T-helper 1 cell (primary cell): ENCODE results near the gene GALNTL6.

Experiments used
- DNase-seq, 5 donors: peaks; one replicate each; pipeline ENCODE4 v3.0.0-alpha.2; 2012 to 2020

Gene GALNTL6

GRCh38 chr4:172009446-172010230, 196.4 kb downstream of the GALNTL6 start:
- DNase-seq, result no peak

- DNase-seq, result no peak
Measured at GRCh38 chr4:172011196-172011595, 198.0 kb downstream of the GALNTL6 start.

- DNase-seq, result no peak
Measured at GRCh38 chr4:172018358-172018757, 205.2 kb downstream of the GALNTL6 start.

GRCh38 chr4:172035562-172035961, 222.4 kb downstream of the GALNTL6 start:
- DNase-seq, result no peak

GRCh38 chr4:172040766-172041165, 227.6 kb downstream of the GALNTL6 start:
- no peak for DNase-seq

- no peak for DNase-seq
Measured at GRCh38 chr4:172042714-172043114, 229.5 kb downstream of the GALNTL6 start.

- DNase-seq, result no peak
Measured at GRCh38 chr4:172045981-172046380, 232.8 kb downstream of the GALNTL6 start.

- DNase-seq, result no peak
Measured at GRCh38 chr4:172048666-172049065, 235.5 kb downstream of the GALNTL6 start.

- no peak for DNase-seq
Measured at GRCh38 chr4:172050911-172051310, 237.7 kb downstream of the GALNTL6 start.

GRCh38 chr4:172055046-172055445, 241.8 kb downstream of the GALNTL6 start:
- DNase-seq, result no peak

- DNase-seq, result no peak
Measured at GRCh38 chr4:172055498-172055897, 242.3 kb downstream of the GALNTL6 start.

- no peak for DNase-seq
Measured at GRCh38 chr4:172061204-172061603, 248.0 kb downstream of the GALNTL6 start.

GRCh38 chr4:172068506-172068905, 255.3 kb downstream of the GALNTL6 start:
- no peak for DNase-seq

- DNase-seq, result no peak
Measured at GRCh38 chr4:172073590-172073989, 260.4 kb downstream of the GALNTL6 start.

- DNase-seq, result no peak
Measured at GRCh38 chr4:172083272-172083671, 270.1 kb downstream of the GALNTL6 start.

GRCh38 chr4:172088556-172088955, 275.4 kb downstream of the GALNTL6 start:
- DNase-seq, result no peak

- DNase-seq, result no peak
Measured at GRCh38 chr4:172095161-172095560, 282.0 kb downstream of the GALNTL6 start.

GRCh38 chr4:172096786-172097185, 283.6 kb downstream of the GALNTL6 start:
- DNase-seq, result no peak

- no peak for DNase-seq
Measured at GRCh38 chr4:172099376-172099775, 286.2 kb downstream of the GALNTL6 start.

GRCh38 chr4:172103456-172103855, 290.3 kb downstream of the GALNTL6 start:
- no peak for DNase-seq

GRCh38 chr4:172104539-172104938, 291.3 kb downstream of the GALNTL6 start:
- no peak for DNase-seq

- no peak for DNase-seq
Measured at GRCh38 chr4:172105918-172106317, 292.7 kb downstream of the GALNTL6 start.

GRCh38 chr4:172109466-172109865, 296.3 kb downstream of the GALNTL6 start:
- no peak for DNase-seq

- DNase-seq, result no peak
Measured at GRCh38 chr4:172124656-172125308, 311.6 kb downstream of the GALNTL6 start.
